22Rv1 (cell line): ENCODE measurements around the gene CDC42EP5.

Experiments
- ZFX ChIP-seq: fragments of 450-650 bp; IDR thresholded peaks from 2 replicates; pipeline ENCODE4 v1.6.1; 2017; ENCODE audit warnings: antibody characterized with exemption, borderline replicate concordance
- TF ChIP-seq, protein P1 (sequence below): fragments of 450-650 bp; IDR thresholded peaks from 2 replicates; pipeline ENCODE4 v1.5.1; 2017; ENCODE audit warnings: mild to moderate bottlenecking

DNA sequence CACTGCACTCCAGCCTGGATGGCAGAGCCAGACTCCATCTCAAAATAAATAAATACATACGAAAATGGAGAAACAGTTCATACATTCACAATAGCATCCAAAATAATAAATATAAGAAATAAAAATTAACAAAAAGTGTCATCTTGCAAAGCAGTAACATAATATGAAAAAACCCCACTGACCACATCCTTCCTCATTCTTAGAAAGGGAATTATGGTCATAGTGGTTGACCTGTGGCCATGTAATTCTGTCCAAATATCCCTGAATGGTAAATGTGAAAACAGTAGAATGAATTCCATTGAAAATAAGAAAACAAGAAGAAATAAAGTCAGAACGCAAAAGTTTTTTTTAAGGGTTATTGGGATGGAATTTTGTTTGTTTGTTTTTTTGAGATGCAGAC, 7.0 kb upstream of the CDC42EP5 start:
- TF ChIP-seq, protein P1, sequence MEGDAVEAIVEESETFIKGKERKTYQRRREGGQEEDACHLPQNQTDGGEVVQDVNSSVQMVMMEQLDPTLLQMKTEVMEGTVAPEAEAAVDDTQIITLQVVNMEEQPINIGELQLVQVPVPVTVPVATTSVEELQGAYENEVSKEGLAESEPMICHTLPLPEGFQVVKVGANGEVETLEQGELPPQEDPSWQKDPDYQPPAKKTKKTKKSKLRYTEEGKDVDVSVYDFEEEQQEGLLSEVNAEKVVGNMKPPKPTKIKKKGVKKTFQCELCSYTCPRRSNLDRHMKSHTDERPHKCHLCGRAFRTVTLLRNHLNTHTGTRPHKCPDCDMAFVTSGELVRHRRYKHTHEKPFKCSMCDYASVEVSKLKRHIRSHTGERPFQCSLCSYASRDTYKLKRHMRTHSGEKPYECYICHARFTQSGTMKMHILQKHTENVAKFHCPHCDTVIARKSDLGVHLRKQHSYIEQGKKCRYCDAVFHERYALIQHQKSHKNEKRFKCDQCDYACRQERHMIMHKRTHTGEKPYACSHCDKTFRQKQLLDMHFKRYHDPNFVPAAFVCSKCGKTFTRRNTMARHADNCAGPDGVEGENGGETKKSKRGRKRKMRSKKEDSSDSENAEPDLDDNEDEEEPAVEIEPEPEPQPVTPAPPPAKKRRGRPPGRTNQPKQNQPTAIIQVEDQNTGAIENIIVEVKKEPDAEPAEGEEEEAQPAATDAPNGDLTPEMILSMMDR, result no peak
- TF ChIP-seq ZFX, result no peak
